Caki2 (cell line): ENCODE data around the gene TMEM128. TPM values are rescaled to one million over a fixed set of nuclear protein-coding genes. Genes with fewer than 3 reads are reported as not detected.

Source experiments
- DNase-seq: peaks from one replicate; pipeline ENCODE4 v3.0.0-alpha.2; 2015; ENCODE audit warnings: low read depth
- in situ Hi-C: cut with HindIII; loops from 2 replicates; pipeline ENCODE4 v1.10.0; 2016; ENCODE audit warnings: low sequenced_read_pairs, low pct_unique_long_range_greater_than_20kb, mixed read lengths
- total RNA-seq: library from RNA; depleted of rRNA; stranded (reverse); fragments of >200 nt; shearing (Covaris generic); gene quantifications from 2 replicates; pipeline ENCODE4 v1.2.3, GENCODE V29; 2014; ENCODE audit warnings: low replicate concordance; rRNA removed

TMEM128 gene
- 43.5 and 50.6 TPM in 2 replicates for total RNA-seq

- DNase-seq, result peak; percentile 88
- in situ Hi-C loops, result no loop called here
These were observed at the start of gene TMEM128 for GRCh38 chr4:4248029-4248884. Gene TMEM128, minus strand, starts transcription at chr4:4248223. Its CDS starts 21 bp downstream, at chr4:4248202.

GRCh38 chr4:4296283-4296846 is 48.3 kb upstream of the TMEM128 start:
- no peak for DNase-seq
- in situ Hi-C loops, result no loop called here

- DNase-seq, result no peak
- in situ Hi-C loops, result no loop called here
These were observed 45.3 kb upstream of the TMEM128 start for GRCh38 chr4:4293279-4293678.

- peak; percentile 84 for DNase-seq
- in situ Hi-C loops, result no loop called here
These were observed 42.2 kb upstream of the TMEM128 start, which contains the start of the genes LYAR and ZBTB49 for GRCh38 chr4:4289941-4290850. Gene LYAR, minus strand, starts transcription at chr4:4290154. Its CDS starts 6,412 bp downstream, at chr4:4283742. Gene ZBTB49, plus strand, starts transcription at chr4:4290251. Its CDS starts 9,695 bp downstream, at chr4:4299946.

- in situ Hi-C loops, result no loop called here
- DNase-seq, result no peak
These were observed 41.5 kb upstream of the TMEM128 start for GRCh38 chr4:4289597-4289940.

GRCh38 chr4:4289055-4289454 is 41.0 kb upstream of the TMEM128 start:
- DNase-seq, result no peak
- in situ Hi-C loops, result no loop called here

- in situ Hi-C loops, result no loop called here
These were observed 40.1 kb upstream of the TMEM128 start for GRCh38 chr4:4288098-4288497.

GRCh38 chr4:4284827-4285618 is 37.0 kb upstream of the TMEM128 start:
- in situ Hi-C loops, result no loop called here
- DNase-seq, result peak; percentile 78

More at GRCh38 chr4:4288098-4288497, 40.1 kb upstream of the TMEM128 start:
- DNase-seq, result no peak

- no peak for DNase-seq
- in situ Hi-C loops, result no loop called here
These were observed 33.8 kb upstream of the TMEM128 start for GRCh38 chr4:4281787-4282186.

GRCh38 chr4:4277531-4277930 is 29.5 kb upstream of the TMEM128 start:
- DNase-seq, result no peak
- in situ Hi-C loops, result no loop called here

- no peak for DNase-seq
- in situ Hi-C loops, result no loop called here
These were observed 26.2 kb upstream of the TMEM128 start for GRCh38 chr4:4274226-4274625.

GRCh38 chr4:4271912-4272311 is 23.9 kb upstream of the TMEM128 start:
- no peak for DNase-seq
- in situ Hi-C loops, result no loop called here

- in situ Hi-C loops, result no loop called here
- DNase-seq, result no peak
These were observed 22.5 kb upstream of the TMEM128 start for GRCh38 chr4:4270529-4270928.

GRCh38 chr4:4269856-4270255 is 21.8 kb upstream of the TMEM128 start:
- in situ Hi-C loops, result no loop called here
- DNase-seq, result no peak

GRCh38 chr4:4269331-4269731 is 21.3 kb upstream of the TMEM128 start:
- DNase-seq, result no peak
- in situ Hi-C loops, result no loop called here

- in situ Hi-C loops, result no loop called here
- DNase-seq, result no peak
These were observed 20.8 kb upstream of the TMEM128 start for GRCh38 chr4:4268776-4269175.

- DNase-seq, result no peak
- in situ Hi-C loops, result no loop called here
These were observed 20.0 kb upstream of the TMEM128 start for GRCh38 chr4:4267981-4268380.

- in situ Hi-C loops, result no loop called here
These were observed 12.2 kb upstream of the TMEM128 start for GRCh38 chr4:4260185-4260751.

More at GRCh38 chr4:4260185-4260751, 12.2 kb upstream of the TMEM128 start:
- DNase-seq, result peak; percentile 18
